ENCODE results near the gene TSEN2.
A peak's percentile ranks its signal among the peaks of the same experiment; 100 is the strongest.
"Not testable (repeated sequence)": the region's sequence is repeated elsewhere in the genome, so short reads cannot be mapped to it uniquely, and the experiment has no call there.

The TSEN2 gene

GRCh38 chr3:12476238-12476897 is 7.9 kb upstream of the TSEN2 start:
- no peaks in the 10 kb centered on the region for H3K9me3 Mint-ChIP-seq (ENCODE audit: low read depth)
- peaks cover 3% of the 10 kb centered on the region for H3K4me1 Mint-ChIP-seq (ENCODE audit: low read depth)
- H3K27me3 Mint-ChIP-seq, result no peaks in the 10 kb centered on the region
- no peak overlapping the region for H3K27ac Mint-ChIP-seq
- no peak overlapping the region for H3K4me3 Mint-ChIP-seq
- no peaks in the 10 kb centered on the region for H3K36me3 Mint-ChIP-seq

GRCh38 chr3:12477256-12477655 is 7.0 kb upstream of the TSEN2 start:
- Mint-ChIP-seq H3K4me1 (ENCODE audit: low read depth) (peaks cover 2% of the 10 kb centered on the region), H3K9me3 (ENCODE audit: low read depth) (no peaks in the 10 kb centered on the region), H3K4me3 (no peak overlapping the region), H3K27me3 (no peaks in the 10 kb centered on the region), H3K36me3 (no peaks in the 10 kb centered on the region), H3K27ac (no peak overlapping the region)

GRCh38 chr3:12478326-12478725 is 6.0 kb upstream of the TSEN2 start:
- Mint-ChIP-seq H3K4me3 (no peak overlapping the region), H3K27me3 (no peaks in the 10 kb centered on the region), H3K9me3 (ENCODE audit: low read depth) (no peaks in the 10 kb centered on the region), H3K27ac (no peak overlapping the region), H3K36me3 (no peaks in the 10 kb centered on the region), H3K4me1 (ENCODE audit: low read depth) (peaks cover 4% of the 10 kb centered on the region)

GRCh38 chr3:12479198-12479597 is 5.1 kb upstream of the TSEN2 start:
- not testable (repeated sequence) for H3K27me3 Mint-ChIP-seq; H3K4me3 Mint-ChIP-seq; H3K36me3 Mint-ChIP-seq; H3K27ac Mint-ChIP-seq; H3K9me3 Mint-ChIP-seq (ENCODE audit: low read depth)
- H3K4me1 Mint-ChIP-seq (ENCODE audit: low read depth), result peaks cover 12% of the 10 kb centered on the region

GRCh38 chr3:12479919-12480427 is 4.3 kb upstream of the TSEN2 start:
- Mint-ChIP-seq H3K27me3 (no peaks in the 10 kb centered on the region), H3K27ac (no peak overlapping the region), H3K9me3 (ENCODE audit: low read depth) (no peaks in the 10 kb centered on the region), H3K4me3 (no peak overlapping the region), H3K4me1 (ENCODE audit: low read depth) (peaks cover 15% of the 10 kb centered on the region), H3K36me3 (no peaks in the 10 kb centered on the region)

GRCh38 chr3:12483410-12483809 is 870 bp upstream of the TSEN2 start:
- peak overlapping the region; percentile 99 for H3K27ac Mint-ChIP-seq
- no peaks in the 10 kb centered on the region for H3K9me3 Mint-ChIP-seq (ENCODE audit: low read depth)
- H3K4me3 Mint-ChIP-seq, result peak overlapping the region; percentile 97
- peaks cover 37% of the 10 kb centered on the region for H3K4me1 Mint-ChIP-seq (ENCODE audit: low read depth)
- H3K27me3 Mint-ChIP-seq, result no peaks in the 10 kb centered on the region
- H3K36me3 Mint-ChIP-seq, result peaks cover 9% of the 10 kb centered on the region

GRCh38 chr3:12483872-12484197 is 445 bp upstream of the TSEN2 start:
- Mint-ChIP-seq H3K4me3 (peak overlapping the region; percentile 97), H3K27ac (peak overlapping the region; percentile 99), H3K9me3 (ENCODE audit: low read depth) (no peaks in the 10 kb centered on the region), H3K4me1 (ENCODE audit: low read depth) (peaks cover 37% of the 10 kb centered on the region), H3K36me3 (peaks cover 9% of the 10 kb centered on the region), H3K27me3 (no peaks in the 10 kb centered on the region)

GRCh38 chr3:12484983-12485327 is 675 bp downstream of the TSEN2 start:
- Mint-ChIP-seq H3K27me3 (no peaks in the 10 kb centered on the region), H3K27ac (peak overlapping the region; percentile 99), H3K4me1 (ENCODE audit: low read depth) (peaks cover 43% of the 10 kb centered on the region), H3K36me3 (peaks cover 15% of the 10 kb centered on the region), H3K4me3 (peak overlapping the region; percentile 97), H3K9me3 (ENCODE audit: low read depth) (no peaks in the 10 kb centered on the region)

- Mint-ChIP-seq H3K27me3 (no peaks in the 10 kb centered on the region), H3K36me3 (peaks cover 22% of the 10 kb centered on the region), H3K4me3 (peak overlapping the region; percentile 49), H3K9me3 (ENCODE audit: low read depth) (no peaks in the 10 kb centered on the region), H3K4me1 (ENCODE audit: low read depth) (peaks cover 46% of the 10 kb centered on the region), H3K27ac (no peak overlapping the region)
These were observed 1.7 kb downstream of the TSEN2 start for GRCh38 chr3:12486001-12486400.

- Mint-ChIP-seq H3K4me3 (peak overlapping the region; percentile 64), H3K4me1 (ENCODE audit: low read depth) (peaks cover 46% of the 10 kb centered on the region), H3K36me3 (peaks cover 26% of the 10 kb centered on the region), H3K27me3 (no peaks in the 10 kb centered on the region), H3K27ac (peak overlapping the region; percentile 51), H3K9me3 (ENCODE audit: low read depth) (no peaks in the 10 kb centered on the region)
These were observed 2.6 kb downstream of the TSEN2 start for GRCh38 chr3:12486916-12487315.

- Mint-ChIP-seq H3K4me3 (no peak overlapping the region), H3K4me1 (ENCODE audit: low read depth) (peaks cover 46% of the 10 kb centered on the region), H3K27ac (no peak overlapping the region), H3K9me3 (ENCODE audit: low read depth) (no peaks in the 10 kb centered on the region), H3K36me3 (peaks cover 29% of the 10 kb centered on the region), H3K27me3 (no peaks in the 10 kb centered on the region)
These were observed 3.1 kb downstream of the TSEN2 start for GRCh38 chr3:12487336-12487735.

GRCh38 chr3:12487786-12488185 is 3.5 kb downstream of the TSEN2 start:
- Mint-ChIP-seq H3K27ac (no peak overlapping the region), H3K4me1 (ENCODE audit: low read depth) (peaks cover 45% of the 10 kb centered on the region), H3K36me3 (peaks cover 29% of the 10 kb centered on the region), H3K27me3 (no peaks in the 10 kb centered on the region), H3K4me3 (no peak overlapping the region), H3K9me3 (ENCODE audit: low read depth) (no peaks in the 10 kb centered on the region)

- no peak overlapping the region for H3K27ac Mint-ChIP-seq
- peaks cover 37% of the 10 kb centered on the region for H3K36me3 Mint-ChIP-seq
- H3K27me3 Mint-ChIP-seq, result no peaks in the 10 kb centered on the region
- no peak overlapping the region for H3K4me3 Mint-ChIP-seq
- H3K9me3 Mint-ChIP-seq (ENCODE audit: low read depth), result no peaks in the 10 kb centered on the region
- peaks cover 33% of the 10 kb centered on the region for H3K4me1 Mint-ChIP-seq (ENCODE audit: low read depth)
These were observed 5.1 kb downstream of the TSEN2 start for GRCh38 chr3:12489368-12489767.

- H3K4me1 Mint-ChIP-seq (ENCODE audit: low read depth), result peaks cover 32% of the 10 kb centered on the region
- H3K27me3 Mint-ChIP-seq, result no peaks in the 10 kb centered on the region
- no peaks in the 10 kb centered on the region for H3K9me3 Mint-ChIP-seq (ENCODE audit: low read depth)
- H3K4me3 Mint-ChIP-seq, result no peak overlapping the region
- H3K36me3 Mint-ChIP-seq, result peaks cover 37% of the 10 kb centered on the region
- H3K27ac Mint-ChIP-seq, result no peak overlapping the region
These were observed 5.6 kb downstream of the TSEN2 start for GRCh38 chr3:12489832-12490231.

- Mint-ChIP-seq H3K36me3 (peaks cover 38% of the 10 kb centered on the region), H3K9me3 (ENCODE audit: low read depth) (no peaks in the 10 kb centered on the region)
These were observed 6.3 kb downstream of the TSEN2 start for GRCh38 chr3:12490547-12490946.

GRCh38 chr3:12495749-12496452 is 11.6 kb downstream of the TSEN2 start:
- H3K27ac Mint-ChIP-seq, result no peak overlapping the region
- no peaks in the 10 kb centered on the region for H3K9me3 Mint-ChIP-seq (ENCODE audit: low read depth)
- H3K36me3 Mint-ChIP-seq, result peaks cover 39% of the 10 kb centered on the region
- H3K4me1 Mint-ChIP-seq (ENCODE audit: low read depth), result peaks cover 3% of the 10 kb centered on the region
- H3K27me3 Mint-ChIP-seq, result no peaks in the 10 kb centered on the region
- H3K4me3 Mint-ChIP-seq, result no peak overlapping the region

More at GRCh38 chr3:12490547-12490946, 6.3 kb downstream of the TSEN2 start:
- H3K27ac Mint-ChIP-seq, result no peak overlapping the region
- H3K4me3 Mint-ChIP-seq, result no peak overlapping the region
- H3K27me3 Mint-ChIP-seq, result no peaks in the 10 kb centered on the region
- H3K4me1 Mint-ChIP-seq (ENCODE audit: low read depth), result peaks cover 25% of the 10 kb centered on the region

All from activated naive CD8-positive, alpha-beta T cell (primary cell).